Vagina (tissue), 2 donors: ENCODE measurements around the gene TSPAN13.

ENCODE experiments used
- CTCF ChIP-seq, 3 experiments: fragments of 450-650 bp in 2 of 3; fragments of 200-600 bp in 1 of 3; sonication (generic) in 1 of 3; IDR thresholded peaks; one replicate each; pipeline ENCODE4 v1.5.1; 2017 to 2019; ENCODE audit warnings: antibody characterized with exemption in 3 of 3, mild to moderate bottlenecking in 2 of 3, moderate library complexity in 2 of 3
- POLR2A ChIP-seq, 2 donors: fragments of 450-650 bp; IDR thresholded peaks; one replicate each; pipeline ENCODE4 v1.6.1; 2017; ENCODE audit warnings: antibody characterized with exemption in 2 of 2, mild to moderate bottlenecking in 2 of 2, moderate library complexity in 2 of 2
- POLR2AphosphoS5 ChIP-seq, 2 donors: sonication (generic); formaldehyde crosslinking; IDR thresholded peaks; one replicate each; pipeline ENCODE4 v1.9.0; 2017; ENCODE audit warnings: antibody characterized with exemption in 2 of 2, mild to moderate bottlenecking in 2 of 2, low read depth in 1 of 2; ENCODE audit not compliant: insufficient read depth in 1 of 2

- TF ChIP-seq CTCF (IDR thresholded peaks at IDR 0.05), result no peak
- no peak for TF ChIP-seq POLR2AphosphoS5 (IDR thresholded peaks at IDR 0.05; ENCODE audit: insufficient read depth in 1 of 2, low read depth in 1 of 2)
- no peak for TF ChIP-seq POLR2A (IDR thresholded peaks at IDR 0.05)
Observed at GRCh38 chr7:16762177-16762576, 8.6 kb downstream of the TSPAN13 start.
